AG09309 (cell line): Measurements from ENCODE around the gene MIDN.
A peak's percentile ranks its signal among the peaks of the same experiment; 100 is the strongest.

Experiments
- DNase-seq: peaks from one replicate; pipeline ENCODE4 v3.0.0-alpha.2; 2010; ENCODE audit warnings: low read depth
- H3K4me3 ChIP-seq: 2 replicates; pipeline ENCODE4 v1.5.1; 2011; ENCODE audit warnings: mild to moderate bottlenecking, low read depth, low read length, moderate library complexity; ENCODE audit not compliant: control insufficient read depth
- TF ChIP-seq, protein P1 (sequence below): IDR thresholded peaks from 2 replicates; pipeline ENCODE4 v1.5.1; 2011; ENCODE audit warnings: mild to moderate bottlenecking, low read depth, low read length, inconsistent platforms; ENCODE audit not compliant: insufficient read depth, control insufficient read depth; ENCODE audit errors: missing control alignments

The MIDN gene

DNA sequence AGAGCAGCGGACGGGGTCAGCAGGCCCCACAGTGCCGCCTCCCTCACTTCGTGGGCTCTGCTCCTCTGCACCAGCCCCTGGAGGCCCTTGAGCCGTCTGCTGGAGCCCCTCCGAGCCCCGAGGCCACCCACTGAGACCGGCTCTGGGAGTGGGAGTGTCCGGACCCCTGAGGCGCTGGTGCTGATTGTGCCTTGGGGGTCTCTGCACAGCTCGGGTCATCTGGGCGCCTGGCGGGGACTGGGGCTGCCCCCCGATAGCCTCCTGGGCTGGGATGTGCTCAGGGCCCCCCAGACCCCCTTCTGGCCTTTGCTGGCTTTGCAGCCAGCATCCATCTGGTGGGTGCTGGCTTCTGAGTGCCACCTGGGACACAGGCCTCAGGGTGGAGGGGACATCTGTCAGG lies 26.0 kb upstream of the MIDN start:
- no peak overlapping the region for H3K4me3 ChIP-seq
- TF ChIP-seq, protein P1, sequence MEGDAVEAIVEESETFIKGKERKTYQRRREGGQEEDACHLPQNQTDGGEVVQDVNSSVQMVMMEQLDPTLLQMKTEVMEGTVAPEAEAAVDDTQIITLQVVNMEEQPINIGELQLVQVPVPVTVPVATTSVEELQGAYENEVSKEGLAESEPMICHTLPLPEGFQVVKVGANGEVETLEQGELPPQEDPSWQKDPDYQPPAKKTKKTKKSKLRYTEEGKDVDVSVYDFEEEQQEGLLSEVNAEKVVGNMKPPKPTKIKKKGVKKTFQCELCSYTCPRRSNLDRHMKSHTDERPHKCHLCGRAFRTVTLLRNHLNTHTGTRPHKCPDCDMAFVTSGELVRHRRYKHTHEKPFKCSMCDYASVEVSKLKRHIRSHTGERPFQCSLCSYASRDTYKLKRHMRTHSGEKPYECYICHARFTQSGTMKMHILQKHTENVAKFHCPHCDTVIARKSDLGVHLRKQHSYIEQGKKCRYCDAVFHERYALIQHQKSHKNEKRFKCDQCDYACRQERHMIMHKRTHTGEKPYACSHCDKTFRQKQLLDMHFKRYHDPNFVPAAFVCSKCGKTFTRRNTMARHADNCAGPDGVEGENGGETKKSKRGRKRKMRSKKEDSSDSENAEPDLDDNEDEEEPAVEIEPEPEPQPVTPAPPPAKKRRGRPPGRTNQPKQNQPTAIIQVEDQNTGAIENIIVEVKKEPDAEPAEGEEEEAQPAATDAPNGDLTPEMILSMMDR: no peak
- no peak for DNase-seq

DNA sequence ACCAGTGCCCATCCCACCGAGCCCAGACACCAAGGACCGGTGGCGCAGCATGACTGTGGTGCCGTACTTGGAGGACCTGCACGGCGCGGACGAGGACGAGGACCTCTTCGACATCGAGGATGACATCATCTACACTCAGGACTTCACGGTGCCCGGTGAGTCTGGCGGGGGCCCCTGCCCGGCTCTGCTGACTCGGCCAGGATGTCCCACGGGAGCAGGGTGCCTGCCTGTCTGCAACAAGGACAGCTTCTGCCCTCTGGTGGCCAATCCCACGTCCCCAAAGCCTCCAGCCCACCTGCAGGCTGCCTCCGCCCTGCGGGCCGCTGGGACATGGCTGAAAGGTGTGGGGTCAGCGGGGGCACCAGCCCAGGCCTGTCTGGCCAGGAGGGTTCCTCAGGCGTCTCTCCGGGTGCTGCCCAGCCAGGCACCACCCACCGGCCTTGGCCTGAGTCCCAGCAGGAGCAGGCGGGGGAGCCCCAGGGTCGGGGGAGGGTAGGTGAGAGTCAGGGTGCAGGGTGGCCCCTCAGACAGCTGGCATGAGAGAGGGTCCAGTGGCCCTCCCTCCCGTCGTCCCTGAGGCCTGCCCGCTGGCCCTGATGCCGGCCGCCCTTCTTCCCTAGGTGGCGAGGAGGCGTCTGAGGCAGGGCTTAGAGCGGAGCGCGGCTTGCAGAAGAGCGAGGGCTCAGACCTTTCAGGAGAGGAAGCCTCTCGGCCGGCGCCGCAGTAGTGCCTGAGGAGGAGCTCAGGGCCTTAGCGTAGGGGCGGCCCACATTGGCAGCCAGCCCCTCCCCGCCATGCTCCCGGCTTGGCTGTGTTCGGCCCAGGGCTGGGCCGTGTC lies 25.1 kb upstream of the MIDN start:
- no peak overlapping the region for H3K4me3 ChIP-seq
- TF ChIP-seq, protein P1: peak; percentile 52
- DNase-seq: no peak

DNA sequence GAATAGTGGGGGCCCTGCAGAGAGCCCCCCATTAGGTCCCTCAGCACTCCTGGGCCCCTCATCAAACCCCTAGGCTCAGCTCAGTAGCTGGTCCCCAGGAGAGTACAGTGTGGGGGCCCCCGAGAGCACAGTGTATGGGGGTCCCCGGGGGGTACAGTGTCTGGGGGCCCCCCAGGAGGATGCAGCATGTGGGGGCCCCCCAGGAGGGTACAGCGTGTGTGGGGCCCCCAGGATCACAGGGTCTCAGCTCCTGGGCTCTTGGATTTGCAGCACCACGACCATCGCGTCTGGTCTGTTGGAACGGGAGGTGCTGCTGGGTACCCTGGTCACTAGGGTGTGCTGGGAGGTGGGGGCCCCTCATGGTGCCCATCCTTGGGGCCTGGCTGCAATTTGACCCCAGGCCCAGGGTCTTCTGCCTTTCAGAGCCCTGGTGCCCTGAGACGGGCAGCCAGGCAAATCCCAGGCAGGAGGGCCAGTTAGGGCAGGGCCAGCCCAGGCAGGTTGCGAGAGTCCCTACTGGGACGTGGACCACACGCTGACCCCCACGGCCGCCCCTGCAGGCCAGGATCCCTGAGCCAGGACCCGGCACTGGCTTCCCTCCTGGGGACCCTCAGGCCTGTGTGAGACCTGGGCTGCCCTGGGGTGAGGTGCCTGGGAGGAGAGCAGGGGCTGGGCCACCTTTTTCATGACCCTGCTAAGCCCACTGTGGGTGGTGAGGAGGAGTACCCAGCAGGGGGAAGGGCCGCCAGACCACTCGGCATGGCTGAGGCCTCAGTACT lies 24.1 kb upstream of the MIDN start:
- TF ChIP-seq, protein P1: no peak
- DNase-seq: no peak
- H3K4me3 ChIP-seq: no peak overlapping the region

DNA sequence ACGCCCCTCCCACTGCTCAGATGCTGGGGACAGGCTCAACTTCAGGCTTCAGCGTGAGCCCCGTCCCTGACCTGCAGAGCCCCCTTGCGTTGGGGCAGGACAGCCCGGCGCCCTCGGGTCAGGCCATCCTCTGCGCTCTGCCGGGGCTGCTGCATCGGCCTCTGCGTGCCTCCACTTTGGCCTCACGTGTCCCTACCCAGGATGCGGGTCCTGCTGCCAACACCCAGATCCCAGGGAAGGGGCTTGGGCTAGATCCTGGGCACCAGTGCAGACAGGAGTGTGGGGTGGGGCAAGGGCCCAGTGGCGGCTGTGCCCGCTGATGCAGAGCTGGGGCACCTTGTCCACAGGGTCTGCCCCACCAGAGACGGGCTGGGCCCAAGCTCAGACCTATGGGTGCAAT lies 23.5 kb upstream of the MIDN start:
- H3K4me3 ChIP-seq: no peak overlapping the region
- TF ChIP-seq, protein P1: no peak
- no peak for DNase-seq

DNA sequence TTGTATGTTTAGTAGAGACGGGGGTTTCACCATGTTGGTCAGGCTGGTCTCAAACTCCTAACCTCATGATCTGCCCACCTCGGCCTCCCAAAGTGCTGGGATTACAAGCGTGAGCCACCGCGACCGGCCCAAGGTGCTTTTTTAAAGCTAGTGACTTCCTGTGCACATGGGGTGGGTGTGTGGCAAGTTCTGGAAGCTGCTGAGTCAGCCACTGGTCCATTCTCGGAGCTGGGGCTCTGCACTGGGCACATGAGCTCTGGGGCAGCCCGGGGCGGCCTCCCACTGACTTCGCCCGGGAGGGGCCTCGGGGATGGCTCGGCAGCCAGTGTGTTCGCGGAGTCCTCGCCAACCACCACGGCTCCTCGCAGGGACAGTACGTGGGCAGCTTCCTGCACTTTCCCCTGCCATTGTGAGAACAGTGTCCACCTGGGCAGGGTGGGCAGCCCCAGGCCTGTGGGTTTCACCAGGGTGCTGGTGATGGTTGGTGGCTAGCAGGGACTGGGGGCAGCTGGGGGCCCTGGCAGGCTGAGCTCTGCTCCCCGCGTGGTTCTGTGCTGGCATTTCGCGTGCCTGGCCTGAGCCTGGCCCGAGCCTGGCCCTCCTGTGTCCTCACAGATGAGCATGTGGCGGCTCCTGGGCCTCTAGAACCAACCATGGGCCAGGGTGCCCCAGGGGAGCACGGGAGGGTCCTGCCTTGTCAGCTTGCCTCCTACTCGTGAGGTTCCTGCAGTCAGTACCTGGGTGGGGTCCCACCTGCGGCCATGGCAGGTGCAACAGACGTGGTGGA lies 22.8 kb upstream of the MIDN start:
- no peak overlapping the region for H3K4me3 ChIP-seq
- DNase-seq: no peak
- TF ChIP-seq, protein P1: no peak

DNA sequence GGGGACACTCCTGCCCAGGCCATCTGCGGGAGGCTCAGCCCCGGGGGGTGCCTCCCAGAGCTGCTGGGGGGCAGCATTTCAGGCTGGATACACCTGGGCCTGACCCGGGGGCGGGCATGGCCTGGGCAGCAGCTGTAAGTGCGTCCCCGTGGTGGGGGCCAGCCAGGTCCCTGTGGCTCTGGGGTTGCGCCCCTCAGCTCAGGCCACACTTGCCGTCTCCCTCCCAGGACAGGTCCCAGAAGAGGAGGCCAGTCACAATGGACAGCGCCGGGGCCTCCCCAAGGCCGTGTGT lies 22.2 kb upstream of the MIDN start:
- DNase-seq: no peak
- TF ChIP-seq, protein P1: no peak
- H3K4me3 ChIP-seq: no peak overlapping the region
